Gastroesophageal sphincter (tissue), 3 donors: ENCODE data around the gene PCGF2.

Experiments
- CTCF ChIP-seq, 4 experiments: fragments of 200-600 bp in 2 of 4; fragments of 450-650 bp in 2 of 4; sonication (generic) in 1 of 4; IDR thresholded peaks; one replicate each; pipeline ENCODE4 v1.5.1; 2017 to 2019; ENCODE audit warnings: antibody characterized with exemption in 4 of 4, mild to moderate bottlenecking in 2 of 4, moderate library complexity in 2 of 4
- POLR2A ChIP-seq, 2 donors: fragments of 450-650 bp; IDR thresholded peaks; one replicate each; pipeline ENCODE4 v1.6.1; 2017; ENCODE audit warnings: antibody characterized with exemption in 2 of 2, mild to moderate bottlenecking in 2 of 2, moderate library complexity in 1 of 2
- POLR2AphosphoS5 ChIP-seq: sonication (generic); formaldehyde crosslinking; IDR thresholded peaks from one replicate; pipeline ENCODE4 v1.6.1; 2017; ENCODE audit warnings: antibody characterized with exemption

GRCh38 chr17:38732376-38733281 is 15.5 kb downstream of the PCGF2 start:
- TF ChIP-seq CTCF (IDR thresholded peaks at IDR 0.05) (no peak), POLR2A (IDR thresholded peaks at IDR 0.05) (no peak), POLR2AphosphoS5 (peak; percentile 33)
